HEK293 (cell line): ENCODE results near the gene ABHD4.

Experiments used
- BCL6B ChIP-seq: fragments of 450-650 bp; formaldehyde crosslinking; IDR thresholded peaks from 2 replicates; pipeline ENCODE4 v1.5.1; 2017; ENCODE audit warnings: missing biosample characterization, missing genetic modification characterization
- EGR2 ChIP-seq: fragments of 450-650 bp; formaldehyde crosslinking; IDR thresholded peaks from 2 replicates; pipeline ENCODE4 v1.5.1; 2016; ENCODE audit warnings: low read depth, missing biosample characterization, missing genetic modification characterization
- GLIS1 ChIP-seq: fragments of 450-650 bp; formaldehyde crosslinking; IDR thresholded peaks from 2 replicates; pipeline ENCODE4 v1.5.1; 2016; ENCODE audit warnings: missing biosample characterization, missing genetic modification characterization
- HOXA7 ChIP-seq: sonication (generic); formaldehyde crosslinking; IDR thresholded peaks from 2 replicates; pipeline ENCODE4 v1.8.1; 2022; ENCODE audit warnings: missing genetic modification reagents, borderline replicate concordance
- PRDM10 ChIP-seq: fragments of 450-650 bp; formaldehyde crosslinking; IDR thresholded peaks from 2 replicates; pipeline ENCODE4 v1.5.1; 2016; ENCODE audit warnings: missing biosample characterization, missing genetic modification characterization
- PRDM6 ChIP-seq: fragments of 450-650 bp; formaldehyde crosslinking; IDR thresholded peaks from 2 replicates; pipeline ENCODE4 v1.5.1; 2017; ENCODE audit warnings: missing biosample characterization, missing genetic modification characterization
- REPIN1 ChIP-seq: fragments of 450-650 bp; formaldehyde crosslinking; IDR thresholded peaks from 2 replicates; pipeline ENCODE4 v1.5.1; 2017; ENCODE audit warnings: missing biosample characterization, missing genetic modification characterization, low read depth
- SP7 ChIP-seq: fragments of 450-650 bp; formaldehyde crosslinking; IDR thresholded peaks from 2 replicates; pipeline ENCODE4 v1.5.1; 2016; ENCODE audit warnings: missing biosample characterization, missing genetic modification characterization
- ZBTB17 ChIP-seq: fragments of 450-650 bp; formaldehyde crosslinking; IDR thresholded peaks from 2 replicates; pipeline ENCODE4 v1.5.1; 2016; ENCODE audit warnings: missing biosample characterization, missing genetic modification characterization
- ZBTB48 ChIP-seq: fragments of 450-650 bp; formaldehyde crosslinking; IDR thresholded peaks from 2 replicates; pipeline ENCODE4 v1.5.1; 2016; ENCODE audit warnings: missing biosample characterization, missing genetic modification characterization
- ZBTB49 ChIP-seq: fragments of 450-650 bp; formaldehyde crosslinking; IDR thresholded peaks from 2 replicates; pipeline ENCODE4 v1.5.1; 2016; ENCODE audit warnings: missing biosample characterization, missing genetic modification characterization, low read depth
- ZFP37 ChIP-seq: fragments of 450-650 bp; formaldehyde crosslinking; IDR thresholded peaks from 2 replicates; pipeline ENCODE4 v1.5.1; 2016; ENCODE audit warnings: missing biosample characterization, missing genetic modification characterization
- ZNF121 ChIP-seq: fragments of 450-650 bp; formaldehyde crosslinking; IDR thresholded peaks from 2 replicates; pipeline ENCODE4 v1.5.1; 2016; ENCODE audit warnings: missing biosample characterization, missing genetic modification characterization
- ZNF16 ChIP-seq: fragments of 450-650 bp; formaldehyde crosslinking; IDR thresholded peaks from 2 replicates; pipeline ENCODE4 v1.5.1; 2016; ENCODE audit warnings: low read depth, missing biosample characterization, missing genetic modification characterization
- ZNF18 ChIP-seq: fragments of 450-650 bp; formaldehyde crosslinking; IDR thresholded peaks from 2 replicates; pipeline ENCODE4 v1.5.1; 2016; ENCODE audit warnings: missing biosample characterization, missing genetic modification characterization
- ZNF366 ChIP-seq: fragments of 450-650 bp; formaldehyde crosslinking; conservative IDR thresholded peaks from 2 replicates; pipeline ENCODE4 v1.5.1; 2016; ENCODE audit warnings: missing biosample characterization, missing genetic modification characterization
- ZNF426 ChIP-seq: fragments of 450-650 bp; formaldehyde crosslinking; IDR thresholded peaks from 2 replicates; pipeline ENCODE4 v1.5.1; 2017; ENCODE audit warnings: missing biosample characterization, missing genetic modification characterization, mild to moderate bottlenecking, inconsistent platforms, moderate library complexity
- ZNF580 ChIP-seq: fragments of 450-650 bp; formaldehyde crosslinking; IDR thresholded peaks from 2 replicates; pipeline ENCODE4 v1.5.1; 2016; ENCODE audit warnings: missing biosample characterization, missing genetic modification characterization
- ZNF701 ChIP-seq: fragments of 450-650 bp; formaldehyde crosslinking; IDR thresholded peaks from 2 replicates; pipeline ENCODE4 v1.5.1; 2016; ENCODE audit warnings: missing biosample characterization, missing genetic modification characterization
- ZNF704 ChIP-seq: fragments of 450-650 bp; formaldehyde crosslinking; IDR thresholded peaks from 2 replicates; pipeline ENCODE4 v1.5.1; 2016; ENCODE audit warnings: missing biosample characterization, missing genetic modification characterization
- ZSCAN18 ChIP-seq: fragments of 450-650 bp; formaldehyde crosslinking; IDR thresholded peaks from 2 replicates; pipeline ENCODE4 v1.5.1; 2016; ENCODE audit warnings: missing biosample characterization, missing genetic modification characterization

The ABHD4 gene

GRCh38 chr14:22650046-22650739 lies 52.1 kb downstream of the ABHD4 start (continued):
- TF ChIP-seq ZBTB49 (no peak), BCL6B (tag by site-specific recombination) (no peak), ZNF18 (tag by site-specific recombination) (no peak), SP7 (tag by site-specific recombination) (no peak), ZBTB17 (tag by site-specific recombination) (peak; percentile 13; the same call in 1 of the 2 replicates), REPIN1 (tag by site-specific recombination) (no peak), PRDM6 (tag by site-specific recombination) (peak; percentile 76), ZNF580 (tag by site-specific recombination) (no peak), ZNF366 (tag by site-specific recombination) (no peak), PRDM10 (peak; percentile 56; the same call in 1 of the 2 replicates), ZNF701 (tag by site-specific recombination) (no peak), ZNF16 (tag by site-specific recombination) (no peak), ZNF704 (no peak), EGR2 (tag by site-specific recombination) (no peak; the same call in 1 of the 2 replicates), ZSCAN18 (tag by site-specific recombination) (no peak), HOXA7 (CRISPR knock-in tag) (no peak), ZBTB48 (tag by site-specific recombination) (no peak), ZFP37 (tag by site-specific recombination) (no peak), GLIS1 (tag by site-specific recombination) (no peak), ZNF121 (tag by site-specific recombination) (no peak), ZNF426 (tag by site-specific recombination) (no peak)
- TF ChIP-seq, all 188 proteins: peak for 5
